ENCODE measurements around the gene TSHZ2.

The TSHZ2 gene

DNA sequence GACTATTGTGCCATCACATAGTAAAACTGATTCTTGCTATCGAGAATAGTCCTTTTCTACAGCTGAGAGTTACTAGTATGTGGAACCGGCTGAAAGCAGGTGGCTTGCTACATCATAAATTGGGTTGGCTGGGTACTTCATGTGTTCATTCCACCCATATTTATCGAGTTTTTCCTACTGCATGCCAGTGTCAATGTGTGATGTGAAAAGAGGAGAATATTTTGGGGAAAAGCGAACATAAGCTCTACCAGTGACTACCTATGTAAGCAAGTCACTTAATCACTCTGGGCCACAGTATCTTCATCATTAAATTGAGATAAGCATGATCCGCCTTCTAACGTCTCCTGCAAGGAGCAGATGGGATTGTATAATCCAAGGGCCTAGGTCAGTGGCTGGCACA is 61.0 kb downstream of the TSHZ2 start:
- DNase-seq = no peak

GRCh38 chr20:53034899-53035298 is 62.7 kb downstream of the TSHZ2 start:
- DNase-seq = peak; percentile 73

DNA sequence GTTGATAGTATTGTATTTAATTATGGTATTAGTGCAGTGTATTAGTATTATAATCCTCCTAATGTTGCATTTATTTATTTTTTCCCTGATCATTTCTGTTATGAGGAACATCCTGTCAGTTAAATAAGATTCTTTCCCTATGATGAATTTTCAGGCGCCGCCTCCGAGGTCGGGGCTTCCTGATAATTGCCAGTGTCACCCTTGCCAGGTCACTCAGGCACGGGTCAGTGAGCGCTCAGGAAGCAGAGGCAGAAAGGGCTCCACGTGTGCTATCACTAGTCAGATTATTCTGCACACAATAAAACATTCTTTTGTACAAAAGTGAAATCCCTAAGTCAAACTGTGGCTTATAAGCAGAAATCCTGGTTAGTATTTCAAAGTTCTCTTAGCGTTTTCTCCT is 64.8 kb downstream of the TSHZ2 start:
- DNase-seq = peak; percentile 32

DNA sequence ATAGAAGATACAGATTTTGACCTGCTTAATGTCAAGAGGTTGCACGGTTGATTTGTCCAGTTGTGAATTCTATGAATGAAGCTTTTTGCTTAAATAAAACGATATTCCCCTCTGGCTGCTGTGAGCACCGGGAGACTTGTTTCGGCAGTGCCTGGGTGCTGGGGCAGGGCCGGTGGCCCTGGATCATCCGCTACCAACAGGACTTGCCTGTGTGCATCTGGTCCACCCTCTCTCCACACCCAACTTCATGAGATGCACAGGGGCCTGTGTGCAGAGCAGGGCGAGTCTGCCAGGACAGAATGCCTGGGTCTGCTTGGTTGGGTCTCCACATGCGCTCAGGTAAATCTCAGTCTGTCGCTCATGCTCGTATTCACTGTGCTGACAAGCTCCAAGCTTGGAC is 65.5 kb downstream of the TSHZ2 start:
- no peak for DNase-seq

DNA sequence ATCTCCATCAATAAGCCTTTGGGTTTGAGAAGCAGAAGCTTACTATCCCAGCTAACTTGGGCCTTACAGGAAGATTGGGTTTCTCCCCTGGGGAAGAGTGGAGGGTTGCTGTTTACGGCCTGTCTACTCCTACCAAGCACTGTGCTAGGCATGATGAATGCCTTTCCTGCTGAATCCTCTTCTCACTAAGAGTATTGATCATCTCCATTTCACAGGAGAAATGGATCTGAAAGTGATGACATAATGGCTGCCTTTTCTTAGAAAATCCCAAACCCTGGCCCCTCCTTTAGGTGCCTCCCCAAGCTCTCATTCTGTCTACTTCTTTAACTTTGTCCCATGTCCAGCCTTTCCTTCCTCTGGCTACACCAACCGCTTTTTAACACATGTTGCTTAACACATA is 66.1 kb downstream of the TSHZ2 start:
- peak; percentile 5 for DNase-seq

DNA sequence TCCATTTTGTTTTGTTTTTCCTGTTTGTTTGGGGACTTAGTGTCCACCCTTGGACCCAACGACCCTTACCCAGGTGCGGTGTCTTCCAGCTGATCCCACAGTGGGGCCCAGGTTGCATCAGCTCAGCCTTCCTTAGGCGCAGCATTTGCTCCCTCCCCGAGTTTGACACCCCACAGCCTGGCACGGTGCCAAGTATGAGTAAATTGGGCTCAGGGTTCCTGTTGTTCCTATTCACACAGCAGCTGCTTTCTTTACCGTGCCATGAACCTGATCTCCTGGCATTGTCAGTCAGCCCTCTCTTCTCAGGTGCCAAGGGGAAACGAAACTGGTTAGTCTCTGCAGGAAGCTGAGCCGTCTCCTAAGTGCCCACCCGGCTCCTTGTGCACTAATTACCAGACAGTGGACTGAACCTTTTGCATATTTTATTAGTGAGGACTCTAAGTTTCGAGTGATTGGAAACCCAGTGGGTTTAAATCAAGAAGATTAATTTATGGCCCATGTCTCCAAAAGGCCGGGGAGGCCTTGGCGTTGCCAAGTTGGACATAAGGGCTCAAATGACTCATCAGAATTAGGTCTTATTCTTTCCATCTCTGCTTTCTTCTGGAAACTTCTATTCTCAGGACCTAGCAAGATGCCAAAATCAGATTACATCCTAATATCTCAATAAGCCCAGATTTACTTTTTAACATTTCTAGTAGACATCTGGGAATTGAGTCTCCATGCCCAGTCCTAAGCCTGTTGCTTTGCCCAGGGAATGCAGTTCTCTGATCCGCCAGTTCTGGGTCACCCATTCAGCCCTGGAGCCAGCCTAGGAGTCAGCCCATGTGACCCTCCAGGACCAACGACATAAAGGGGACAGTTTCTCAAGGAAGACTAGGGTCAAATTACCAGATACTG is 68.8 kb downstream of the TSHZ2 start:
- peak; percentile 97 for DNase-seq

- peak; percentile 4 for DNase-seq
Observed at GRCh38 chr20:53042521-53042920, 70.4 kb downstream of the TSHZ2 start.

DNA sequence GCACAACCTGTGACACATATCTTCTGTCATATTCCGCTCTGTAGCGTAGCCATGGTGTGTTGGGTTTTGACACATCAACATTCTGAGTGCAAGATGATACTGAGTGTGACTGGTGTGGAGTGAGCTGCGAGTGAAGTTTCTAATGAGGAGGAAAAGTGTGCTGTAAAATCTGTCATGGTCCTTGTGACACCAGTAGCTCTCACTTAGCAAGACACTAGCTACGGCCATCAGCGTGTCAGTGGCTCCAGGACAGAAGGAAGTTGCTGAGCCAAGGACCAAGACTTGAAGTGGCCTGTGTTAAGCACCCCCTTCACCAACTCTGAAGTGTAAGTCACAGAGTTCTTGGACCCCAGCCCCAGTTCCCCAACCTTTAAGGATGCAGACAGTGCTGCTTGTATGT is 72.1 kb downstream of the TSHZ2 start:
- no peak for DNase-seq

DNA sequence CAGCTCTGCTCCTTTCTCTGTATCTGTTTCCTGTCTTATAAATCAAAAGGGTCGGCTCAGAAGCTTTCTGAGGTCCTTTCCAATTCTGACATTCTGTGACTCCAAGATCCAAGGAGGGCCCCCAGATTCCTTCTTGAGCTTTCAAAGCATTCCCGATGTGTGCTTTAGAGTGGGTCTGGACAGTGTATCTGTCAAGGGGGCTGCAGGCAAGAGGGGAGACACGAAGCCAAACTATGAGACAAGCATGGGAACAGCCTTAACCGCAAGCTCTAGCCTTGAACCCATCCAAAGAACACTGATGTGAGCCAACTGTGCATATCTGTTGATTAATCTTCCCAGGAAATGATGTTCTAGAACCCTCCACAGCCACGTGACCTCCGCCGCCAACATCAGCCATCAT is 73.8 kb downstream of the TSHZ2 start:
- DNase-seq = no peak

DNA sequence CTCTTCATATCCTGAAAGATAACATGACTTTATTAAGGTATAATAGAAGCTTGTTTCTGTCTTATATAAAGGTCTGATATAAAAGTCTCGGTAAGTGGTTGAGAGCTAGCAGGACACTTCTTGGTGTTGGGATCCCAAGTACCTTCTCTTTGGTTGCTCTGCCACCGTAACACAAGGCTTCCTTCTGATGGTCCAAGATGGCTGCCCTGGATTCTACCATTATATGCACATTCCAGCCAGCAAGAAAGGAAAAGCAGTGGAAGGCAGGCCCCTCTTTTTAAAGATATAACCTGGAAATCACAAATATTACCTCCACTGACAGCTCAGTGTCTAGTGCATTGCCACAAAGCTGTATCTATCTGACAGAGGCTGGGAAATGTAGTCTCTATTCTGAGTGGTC is 75.0 kb downstream of the TSHZ2 start:
- DNase-seq = no peak

- no peak for DNase-seq
Observed at GRCh38 chr20:53048387-53048786, 76.2 kb downstream of the TSHZ2 start.

- no peak for DNase-seq
Observed at GRCh38 chr20:53050338-53050737, 78.2 kb downstream of the TSHZ2 start.

GRCh38 chr20:53052380-53052779 is 80.2 kb downstream of the TSHZ2 start:
- DNase-seq = no peak

GRCh38 chr20:53053595-53053994 is 81.4 kb downstream of the TSHZ2 start:
- no peak for DNase-seq

DNA sequence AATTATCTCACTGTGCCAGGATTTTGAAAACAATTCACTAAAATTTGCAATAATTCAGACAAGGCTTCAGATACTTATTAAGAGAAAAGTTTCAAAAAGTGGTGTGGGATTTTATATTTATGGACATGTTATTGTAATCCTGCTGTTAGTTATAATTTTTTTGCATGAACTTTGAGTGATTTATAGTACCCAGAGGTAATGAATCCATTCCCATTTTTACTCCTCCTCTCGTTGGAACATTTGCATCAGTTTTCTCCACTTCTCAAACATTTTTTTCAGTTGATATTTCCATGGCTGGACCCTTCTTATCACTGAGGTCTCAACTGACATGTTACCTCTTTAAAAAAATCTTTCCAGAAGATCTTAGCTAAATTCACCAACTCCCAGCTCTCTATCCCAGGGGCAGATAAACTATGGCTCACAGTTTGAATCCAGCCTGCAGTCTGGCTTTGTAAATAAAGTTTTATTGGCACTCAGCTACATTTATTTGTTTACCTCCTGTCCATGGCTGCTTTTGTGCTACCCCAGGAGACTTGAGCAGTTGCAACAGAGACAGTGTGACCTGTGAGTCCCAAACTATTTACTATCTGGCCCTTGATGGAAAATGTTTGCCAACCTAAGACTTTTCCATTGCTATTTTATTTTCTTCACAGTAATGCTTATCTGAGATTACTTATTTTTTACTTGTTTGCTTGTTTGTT is 83.4 kb downstream of the TSHZ2 start:
- DNase-seq = peak; percentile 37

- no peak for DNase-seq
Observed at GRCh38 chr20:53057579-53057978, 85.4 kb downstream of the TSHZ2 start.

DNA sequence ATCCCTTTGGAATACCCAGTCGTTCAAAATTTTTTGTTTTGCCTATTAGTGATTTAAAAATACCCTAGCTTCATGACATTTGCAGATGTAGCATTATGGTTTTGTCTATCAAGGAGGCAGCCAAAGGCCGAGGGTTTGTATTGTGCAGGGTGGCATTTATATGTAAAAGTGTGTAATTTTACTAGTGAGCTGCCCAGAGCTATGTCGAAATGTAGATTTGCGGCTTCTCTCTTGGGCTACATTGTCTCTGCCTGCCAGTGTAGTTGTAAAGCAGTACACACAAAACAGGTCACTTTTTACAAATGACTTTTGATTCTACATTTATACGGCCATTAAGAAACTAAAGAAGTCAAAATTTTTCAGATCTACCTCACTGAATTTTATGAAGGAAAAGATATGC is 87.7 kb downstream of the TSHZ2 start:
- no peak for DNase-seq

DNA sequence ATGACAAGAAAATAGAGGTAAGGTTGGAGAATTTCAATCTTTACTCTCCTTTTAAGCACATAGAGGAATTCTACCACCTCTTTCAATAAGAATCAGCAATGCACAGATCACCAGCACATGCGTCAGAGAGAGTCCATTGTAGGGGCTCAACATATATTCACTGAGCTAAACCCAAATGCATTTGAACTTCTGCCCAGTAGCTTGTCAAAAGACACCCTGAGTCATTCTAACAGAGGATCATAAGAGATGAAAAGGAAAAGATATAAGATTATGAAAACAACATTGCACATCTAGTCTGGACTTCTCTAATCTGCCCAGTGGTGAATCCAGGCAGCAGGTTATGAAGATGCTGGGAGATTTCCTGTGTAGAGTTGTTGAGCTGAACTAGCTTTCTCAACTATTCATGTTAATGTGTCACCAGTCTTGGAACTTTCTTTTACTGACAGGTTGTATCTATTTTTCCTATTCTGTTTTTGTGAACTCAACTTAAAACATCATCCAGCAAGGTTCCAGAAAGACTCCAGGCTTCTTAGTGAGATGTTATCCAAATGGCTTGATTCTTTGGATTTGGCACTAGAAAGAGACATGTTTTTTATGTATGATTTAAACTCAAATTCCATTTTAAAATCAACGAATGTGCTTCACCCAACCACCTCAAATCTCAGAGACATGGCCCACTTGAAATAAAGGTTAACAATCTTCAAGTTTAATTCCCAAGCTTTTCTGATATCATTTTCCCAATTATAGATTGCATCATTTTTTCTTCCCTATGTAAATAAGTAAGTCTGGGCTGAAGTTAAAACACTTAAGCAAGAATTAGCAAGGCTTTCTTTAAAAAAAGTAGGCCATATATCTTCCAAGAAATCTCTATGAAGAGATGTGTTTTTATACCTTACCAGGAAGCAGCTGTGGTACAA is 89.3 kb downstream of the TSHZ2 start:
- no peak for DNase-seq

DNA sequence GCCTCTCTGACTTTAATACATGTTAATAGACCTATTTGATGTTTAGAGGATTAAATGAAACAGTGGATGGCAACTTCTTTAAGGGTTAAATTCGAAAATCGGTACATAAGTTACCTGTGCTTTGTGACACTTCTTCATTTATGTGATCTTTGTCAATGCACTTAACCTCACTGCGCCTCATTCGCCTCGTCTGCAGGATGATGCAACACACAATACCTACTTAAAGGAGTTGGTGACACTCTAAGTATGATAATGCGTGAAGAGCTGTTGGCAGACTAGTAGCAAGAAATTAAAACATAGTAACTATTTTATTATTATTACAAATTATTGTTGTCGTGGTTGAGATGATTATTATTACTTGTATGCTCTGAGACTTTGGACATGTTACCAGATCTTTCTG is 92.8 kb downstream of the TSHZ2 start:
- DNase-seq = no peak

DNA sequence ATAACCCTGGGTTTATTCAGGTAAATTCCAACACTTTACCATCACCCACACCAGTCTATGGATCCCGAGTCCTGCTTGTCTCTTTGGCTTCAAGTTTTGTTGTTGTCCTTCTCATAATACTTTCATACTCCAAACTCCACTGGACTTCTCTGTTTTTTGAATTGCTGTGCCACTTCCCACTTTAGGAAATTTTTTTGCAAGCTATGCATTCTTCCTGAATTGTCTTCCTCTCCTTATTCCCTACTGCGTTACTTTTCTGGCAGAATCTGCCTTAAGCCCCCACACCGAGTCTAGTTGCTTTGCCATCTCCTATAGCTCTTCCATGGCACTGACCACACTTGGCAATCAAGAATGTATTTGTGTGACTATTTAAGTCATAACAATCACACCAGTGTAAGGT is 96.1 kb downstream of the TSHZ2 start:
- DNase-seq = no peak

DNA sequence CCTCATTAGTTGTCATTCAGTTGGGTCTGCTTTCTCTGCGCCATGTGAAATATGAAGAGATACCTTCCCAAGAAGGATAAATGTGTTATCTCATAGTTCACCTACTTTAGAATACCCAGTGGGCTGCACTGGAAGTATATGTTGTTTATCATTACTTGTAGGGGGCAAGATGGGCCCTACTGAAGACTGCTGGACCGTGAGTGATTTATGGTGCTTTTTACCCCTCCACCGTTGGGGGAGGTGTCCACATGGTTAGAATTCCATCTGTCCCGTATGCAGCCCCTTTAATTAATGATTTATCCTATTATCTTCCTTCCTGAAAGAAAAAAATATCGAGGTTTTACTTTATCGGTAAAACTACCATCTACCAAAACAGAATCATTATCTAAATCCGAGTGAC is 97.0 kb downstream of the TSHZ2 start:
- no peak for DNase-seq

- DNase-seq = no peak
Observed at GRCh38 chr20:53070224-53070623, 98.1 kb downstream of the TSHZ2 start.

DNA sequence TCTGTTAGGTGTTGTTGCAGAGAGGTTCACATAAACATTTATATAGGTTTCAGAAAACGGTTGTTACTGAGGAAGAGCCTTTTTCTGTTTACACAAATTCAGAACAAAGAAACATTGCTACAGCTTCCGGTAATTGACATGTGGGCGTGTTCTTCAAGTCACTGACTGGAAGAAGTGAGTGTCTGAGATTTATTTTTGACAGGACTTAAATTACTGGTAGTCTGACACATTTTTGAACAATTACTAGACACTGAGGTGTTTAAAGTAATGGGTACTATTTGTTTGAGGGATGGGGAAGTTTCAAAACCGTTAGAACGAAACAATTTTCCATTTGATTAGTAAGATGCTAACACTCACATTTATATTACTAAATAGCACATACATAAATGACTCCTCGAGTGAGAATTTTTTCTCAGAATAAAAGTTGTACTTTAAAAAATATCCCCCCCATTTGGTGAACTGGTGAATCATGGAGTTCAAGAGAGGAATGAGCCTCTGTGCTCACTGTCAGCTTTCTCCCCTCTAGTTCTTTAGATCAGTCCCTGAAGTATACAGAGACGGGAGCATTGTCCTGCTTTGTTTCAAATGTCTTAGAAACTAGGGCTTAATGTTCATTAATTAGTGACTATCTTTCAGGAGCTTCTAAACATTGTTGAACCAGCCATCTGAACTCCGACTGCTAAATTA is 98.7 kb downstream of the TSHZ2 start:
- peak; percentile 34 for DNase-seq

Measured in NCI-H69 (cell line).